Esophagus squamous epithelium (tissue), 5 donors: ENCODE data around the gene NDRG4. TPM values are rescaled to one million over a fixed set of nuclear protein-coding genes. Genes with fewer than 3 reads are reported as not detected.

Experiments
- DNase-seq: peaks from one replicate; lab custom pipeline; 2025; lab: John Stamatoyannopoulos, UW
- H3K27ac ChIP-seq, 4 donors: fragments of 200-600 bp; sonication (generic); one replicate each; pipeline ENCODE4 v1.5.1; 2016 to 2019; ENCODE audit warnings: mild to moderate bottlenecking in 1 of 4
- H3K27me3 ChIP-seq, 4 donors: fragments of 200-600 bp; sonication (generic); 1 replicate in 3 of 4; 2 replicates in 1 of 4; pipeline versions ENCODE4 v1.5.1 to v1.6.0; 2017 to 2021; ENCODE audit warnings: antibody characterized with exemption in 1 of 4
- H3K36me3 ChIP-seq, 3 donors: fragments of 200-600 bp; sonication (generic); one replicate each; pipeline ENCODE4 v1.5.1; 2016 to 2019
- H3K4me1 ChIP-seq, 3 donors: fragments of 200-600 bp; sonication (generic); one replicate each; pipeline ENCODE4 v1.5.1; 2017 to 2019
- H3K4me3 ChIP-seq, 4 donors: fragments of 200-600 bp; sonication (generic); 1 replicate in 3 of 4; 2 replicates in 1 of 4; pipeline ENCODE4 v1.5.1; 2016 to 2019; ENCODE audit warnings: mild to moderate bottlenecking in 2 of 4, moderate library complexity in 1 of 4
- H3K9me3 ChIP-seq, 3 donors: fragments of 200-600 bp; sonication (generic); one replicate each; pipeline ENCODE4 v1.5.1; 2016 to 2019
- CTCF ChIP-seq, 6 experiments: fragments of 450-650 bp in 4 of 6; fragments of 200-600 bp in 2 of 6; sonication (generic) in 2 of 6; IDR thresholded peaks; one replicate each; pipeline ENCODE4 v1.5.1; 2016 to 2019; ENCODE audit warnings: antibody characterized with exemption in 6 of 6, mild to moderate bottlenecking in 4 of 6, moderate library complexity in 4 of 6
- POLR2A ChIP-seq, 4 donors: fragments of 450-650 bp; IDR thresholded peaks; one replicate each; pipeline ENCODE4 v1.6.1; 2017; ENCODE audit warnings: antibody characterized with exemption in 4 of 4, mild to moderate bottlenecking in 4 of 4, moderate library complexity in 3 of 4
- WGBS, 2 donors: methylation state at CpG; one replicate each; pipeline ENCODE4 v1.1.5; 2018; 5-methylcytosine and 5-hydroxymethylcytosine counted together
- intact Hi-C: fragments of 100-400 bp; cut with DNase I; formaldehyde crosslinking; loops from one replicate; pipeline ENCODE4 v1.15.0; 2022
- total RNA-seq, 4 donors: library from RNA; depleted of rRNA; stranded (reverse); fragments of >200 nt; gene quantifications; one replicate each; pipeline ENCODE4 v1.1.0, GENCODE V29; 2016
- donor health status: DM: yes; HTN: yes; CAD: no.

NDRG4 gene
- total RNA-seq, 4 donors from 2014 or later = 19.9 to 62.1 (median 27.8) TPM

GRCh38 chr16:58507963-58508670 is 8.2 kb downstream of the NDRG4 start:
- no peak overlapping the region for H3K27ac ChIP-seq
- peaks cover 0 to 40% (median 4%) of the 10 kb centered on the region in 3 donors for H3K36me3 ChIP-seq
- WGBS, 2 donors = 80 to 89% methylated on average over 2 to 9 of the region's 14 CpGs
- peaks cover 0 to 13% (median 0%) of the 10 kb centered on the region in 4 donors for H3K27me3 ChIP-seq
- TF ChIP-seq CTCF (IDR thresholded peaks at IDR 0.05) = no peak
- no peak for TF ChIP-seq POLR2A (IDR thresholded peaks at IDR 0.05)
- intact Hi-C loops = no loop called here
- DNase-seq = no peak
- H3K9me3 ChIP-seq = no peaks in the 10 kb centered on the region
- H3K4me3 ChIP-seq = no peak overlapping the region
- no peaks in the 10 kb centered on the region for H3K4me1 ChIP-seq

DNA sequence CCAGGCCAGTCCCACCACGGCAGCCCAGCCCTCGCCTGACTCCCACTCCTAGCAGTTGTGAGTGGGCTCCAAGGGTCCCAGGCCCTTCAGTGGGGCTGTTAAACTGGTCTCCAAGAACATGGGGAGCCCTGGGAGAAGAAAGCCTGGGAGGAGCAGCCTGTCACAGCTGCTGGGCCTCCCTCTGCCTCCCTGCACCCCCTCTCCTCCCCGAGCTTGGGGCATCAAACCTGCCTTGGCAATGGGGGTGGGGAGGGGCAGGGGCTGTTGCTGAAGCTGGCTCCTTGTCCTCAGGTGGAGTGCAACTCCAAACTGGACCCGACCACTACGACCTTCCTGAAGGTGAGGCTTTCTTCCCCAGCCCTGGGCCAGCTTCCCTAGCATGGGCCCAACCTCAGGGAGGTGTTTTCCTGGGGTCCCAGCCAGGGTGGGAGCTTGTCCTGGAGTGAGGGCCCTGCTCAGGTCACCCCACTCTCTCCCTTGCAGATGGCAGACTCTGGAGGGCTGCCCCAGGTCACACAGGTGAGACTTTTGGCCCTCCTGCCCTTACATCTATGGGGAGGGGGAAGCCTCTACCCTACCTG is 8.8 kb downstream of the NDRG4 start:
- TF ChIP-seq CTCF (IDR thresholded peaks at IDR 0.05) = no peak
- TF ChIP-seq POLR2A (IDR thresholded peaks at IDR 0.05) = no peak
- Histone ChIP-seq H3K9me3 (no peaks in the 10 kb centered on the region), H3K27ac (no peak overlapping the region), H3K36me3 (peaks cover 0 to 35% (median 4%) of the 10 kb centered on the region in 3 donors), H3K4me1 (no peaks in the 10 kb centered on the region), H3K27me3 (peaks cover 0 to 6% (median 0%) of the 10 kb centered on the region in 4 donors), H3K4me3 (no peak overlapping the region)
- DNase-seq = no peak
- WGBS, 2 donors = 100% methylated on average over 1 of the region's 5 CpGs; no CpG with 5 or more reads in 1 of the 2 donors
- intact Hi-C loops = no loop called here

GRCh38 chr16:58509256-58510096 is 9.5 kb downstream of the NDRG4 start:
- no peak overlapping the region for H3K4me3 ChIP-seq
- H3K27ac ChIP-seq = no peak overlapping the region
- H3K36me3 ChIP-seq = peaks cover 0 to 28% (median 0%) of the 10 kb centered on the region in 3 donors
- intact Hi-C loops = no loop called here
- no peaks in the 10 kb centered on the region for H3K27me3 ChIP-seq
- no peaks in the 10 kb centered on the region for H3K9me3 ChIP-seq
- TF ChIP-seq CTCF (IDR thresholded peaks at IDR 0.05) (no peak), POLR2A (IDR thresholded peaks at IDR 0.05) (no peak)
- no peak for DNase-seq
- peaks cover 0 to 6% (median 3%) of the 10 kb centered on the region in 3 donors for H3K4me1 ChIP-seq
- WGBS, 2 donors = 93 to 100% methylated on average over 1 to 3 of the region's 9 CpGs

GRCh38 chr16:58510097-58510775 is 10.3 kb downstream of the NDRG4 start:
- DNase-seq = no peak
- intact Hi-C loops = no loop called here
- Histone ChIP-seq H3K4me3 (no peak overlapping the region), H3K9me3 (no peaks in the 10 kb centered on the region), H3K27ac (no peak overlapping the region), H3K27me3 (no peaks in the 10 kb centered on the region), H3K4me1 (peaks cover 0 to 13% (median 6%) of the 10 kb centered on the region in 3 donors), H3K36me3 (peaks cover 0 to 26% (median 0%) of the 10 kb centered on the region in 3 donors)
- 87 to 91% methylated on average over 16 to 17 of the region's 18 CpGs for WGBS, 2 donors
- TF ChIP-seq CTCF (IDR thresholded peaks at IDR 0.05) (no peak), POLR2A (IDR thresholded peaks at IDR 0.05) (no peak)
